K562 (cell line): ENCODE measurements around the gene FIZ1. TPM values are rescaled to one million over a fixed set of nuclear protein-coding genes. Genes with fewer than 3 reads are reported as not detected.

Experiments
- ATAC-seq: fragments of 200-7000 bp; cut with Tn5 transposase; 3 replicates; pipeline ENCODE4 v1.9.1; 2020; ENCODE audit warnings: moderate library complexity
- BruUV-seq: library from RNA; stranded (reverse); fragments of 400-500 nt; replicated peaks from 2 replicates; lab custom pipeline; 2021; lab: Mats Ljungman, UMichigan
- CTCF ChIA-PET: fragments of 300-600 bp; formaldehyde crosslinking; extraction: SDS; loops from one replicate; lab custom pipeline; 2021; ENCODE audit warnings: low intra/inter-chr PET ratio; lab: Yijun Ruan, JAX
- POLR2A ChIA-PET: fragments of 300-600, 350-650 bp; sonication (Branson Sonifier 250); formaldehyde crosslinking; extraction: SDS; loops from one replicate; lab custom pipeline; 2021; ENCODE audit warnings: antibody characterized with exemption, inconsistent platforms; lab: Yijun Ruan, JAX
- DNase-seq, 4 experiments: peaks; one replicate each; pipeline versions ENCODE4 v3.0.0 to v3.0.0-alpha.2; 2011 to 2018; ENCODE audit warnings: low spot score in 3 of 4, mixed read lengths in 3 of 4; ENCODE audit errors: extremely low read depth in 1 of 4
- FAIRE-seq: peaks from 2 replicates; lab custom pipeline; 2011; peaks lifted over from hg19 to GRCh38; lab: Jason Lieb, UNC
- H2AFZ ChIP-seq: 2 replicates; pipeline ENCODE4 v1.6.0; 2011; ENCODE audit warnings: low read depth, low read length, control low read depth, inconsistent platforms
- H3K27ac ChIP-seq: fragments of 200-600 bp; 3 replicates; pipeline ENCODE4 v1.8.0; 2011; ENCODE audit warnings: low read depth, mild to moderate bottlenecking, control low read depth, inconsistent platforms, low read length, moderate library complexity, mixed read lengths; ENCODE audit errors: extremely low read depth
- H3K27me3 ChIP-seq, 2 experiments: fragments of 300-600 bp in 1 of 2; 2 replicates in 1 of 2; 3 replicates in 1 of 2; pipeline versions ENCODE4 v1.6.0 to v1.8.0; 2011; ENCODE audit warnings: inconsistent platforms in 2 of 2, low read length in 2 of 2, mild to moderate bottlenecking in 1 of 2, mixed read lengths in 1 of 2, moderate library complexity in 1 of 2; ENCODE audit not compliant: control insufficient read depth in 2 of 2, insufficient read depth in 2 of 2
- H3K36me3 ChIP-seq: fragments of 300-600 bp; 3 replicates; pipeline ENCODE4 v1.8.0; 2011; ENCODE audit warnings: mild to moderate bottlenecking, low read length, inconsistent platforms; ENCODE audit not compliant: control insufficient read depth, insufficient read depth
- H3K4me1 ChIP-seq, 2 experiments: fragments of 200-600 bp in 1 of 2; replicated peaks in 1 of 2; 2 replicates in 1 of 2; 3 replicates in 1 of 2; pipeline versions ENCODE4 v1.5.1 to v1.8.0; 2011; ENCODE audit warnings: inconsistent platforms in 2 of 2, low read length in 2 of 2, mild to moderate bottlenecking in 1 of 2, mixed read lengths in 1 of 2, moderate library complexity in 1 of 2; ENCODE audit not compliant: control insufficient read depth in 2 of 2, insufficient read depth in 2 of 2
- H3K4me2 ChIP-seq: 2 replicates; pipeline ENCODE4 v1.6.1; 2011; ENCODE audit warnings: low read length, control low read depth, inconsistent platforms, mixed read lengths; ENCODE audit not compliant: insufficient read depth
- H3K4me3 ChIP-seq: fragments of 200-600 bp; sonication (generic), shearing (Covaris generic); 2 replicates; pipeline ENCODE4 v1.5.1; 2016; ENCODE audit warnings: control low read depth, inconsistent platforms
- H3K79me2 ChIP-seq: fragments of 200-600 bp; 3 replicates; pipeline ENCODE4 v1.8.0; 2011; ENCODE audit warnings: low read length, inconsistent platforms; ENCODE audit not compliant: control insufficient read depth, insufficient read depth
- H3K9ac ChIP-seq, 2 experiments: 2 replicates each; pipeline versions ENCODE4 v1.6.0 to v1.6.1; 2011; ENCODE audit warnings: low read depth in 2 of 2, low read length in 2 of 2, control low read depth in 1 of 2, inconsistent platforms in 1 of 2, mild to moderate bottlenecking in 1 of 2, mixed read lengths in 1 of 2; ENCODE audit not compliant: insufficient read depth in 1 of 2
- H3K9me1 ChIP-seq: one replicate; pipeline ENCODE4 v1.6.0; 2011; ENCODE audit warnings: inconsistent platforms, mild to moderate bottlenecking, low read length, moderate library complexity; ENCODE audit not compliant: control insufficient read depth, insufficient read depth
- H3K9me3 ChIP-seq: replicated peaks from 2 replicates; pipeline ENCODE4 v1.5.1; 2011; ENCODE audit warnings: low read depth, low read length, inconsistent platforms; ENCODE audit not compliant: control insufficient read depth, insufficient read depth
- H4K20me1 ChIP-seq: replicated peaks from 2 replicates; pipeline ENCODE4 v1.6.1; 2011; ENCODE audit warnings: low read length, inconsistent platforms, mixed read lengths; ENCODE audit not compliant: control insufficient read depth, insufficient read depth
- SRF ChIP-seq, 2 experiments: fragments of 250-450, 450-650 bp in 1 of 2; sonication (Bioruptor Pico) in 1 of 2; sonication (generic) in 1 of 2; formaldehyde crosslinking; IDR thresholded peaks; 2 replicates each; pipeline versions ENCODE4 v1.5.0 to v1.5.1; 2020 to 2022; ENCODE audit warnings: mild to moderate bottlenecking in 1 of 2, missing genetic modification reagents in 1 of 2
- ZNF175 ChIP-seq: fragments of 200-800 bp; sonication (Bioruptor generic); IDR thresholded peaks from 2 replicates; pipeline ENCODE4 v1.6.1; 2016; ENCODE audit warnings: low read depth, mild to moderate bottlenecking, missing genetic modification characterization, missing compliant biosample characterization
- WGBS: fragments of 100-300 bp; shearing (Covaris generic); methylation state at CpG from one replicate; pipeline ENCODE4 v1.1.6; 2016; ENCODE audit warnings: low coverage, mixed read lengths; ENCODE audit not compliant: insufficient coverage; ENCODE audit errors: missing lambda C conversion rate; 5-methylcytosine and 5-hydroxymethylcytosine counted together
- in situ Hi-C: fragments of 300-500 bp; cut with MboI; formaldehyde crosslinking; loops from 4 replicates; pipeline ENCODE4 v1.15.0; 2018; ENCODE audit warnings: inconsistent platforms, mixed read lengths
- intact Hi-C: fragments of 100-400 bp; cut with micrococcal nuclease; formaldehyde crosslinking; loops from 2 replicates; pipeline ENCODE4 v1.14.2; 2022
- polyA plus RNA-seq, 8 experiments: library from polyadenylated mRNA; depleted of rRNA in 4 of 8; stranded (reverse) in 5 of 8; unstranded in 3 of 8; fragments of >200 nt; fragmentation: Nextera tagmentation in 2 of 8; fragmentation: Illumina TruSeq in 1 of 8; extraction: Ambion mirVana in 2 of 8; extraction: Trizol in 1 of 8; gene quantifications; 2 replicates each; pipeline versions ENCODE4 v1.2.1 to v1.2.3, GENCODE V29; 2011 to 2014; ENCODE audit warnings: inconsistent platforms in 1 of 8, missing spikeins in 1 of 8
- total RNA-seq, 7 experiments: library from RNA; depleted of rRNA in 6 of 7; stranded (reverse); fragments of >200 nt in 6 of 7; fragmentation: Illumina TruSeq in 2 of 7; extraction: Trizol in 2 of 7; gene quantifications; 2 replicates each; pipeline versions ENCODE4 v1.2.1 to v1.2.3, GENCODE V29; 2011 to 2021; ENCODE audit warnings: low replicate concordance in 1 of 7
- TF ChIP-seq, protein P1 (sequence below): fragments of 250-450 bp; sonication (Bioruptor Pico); IDR thresholded peaks from 2 replicates; pipeline ENCODE4 v1.4.0; 2020; ENCODE audit warnings: mild to moderate bottlenecking, moderate library complexity
- TF ChIP-seq, protein P2 (sequence below): sonication (generic); formaldehyde crosslinking; IDR thresholded peaks from 2 replicates; pipeline ENCODE4 v1.8.1; 2023; ENCODE audit warnings: mild to moderate bottlenecking, missing genetic modification reagents

The FIZ1 gene
- total and polyA plus RNA-seq, 9 of the 15 experiments (the other 6 are each of a cell fraction or from before 2014, with no cell fraction given), result 0.79 to 17.5 (median 5.5) TPM

DNA sequence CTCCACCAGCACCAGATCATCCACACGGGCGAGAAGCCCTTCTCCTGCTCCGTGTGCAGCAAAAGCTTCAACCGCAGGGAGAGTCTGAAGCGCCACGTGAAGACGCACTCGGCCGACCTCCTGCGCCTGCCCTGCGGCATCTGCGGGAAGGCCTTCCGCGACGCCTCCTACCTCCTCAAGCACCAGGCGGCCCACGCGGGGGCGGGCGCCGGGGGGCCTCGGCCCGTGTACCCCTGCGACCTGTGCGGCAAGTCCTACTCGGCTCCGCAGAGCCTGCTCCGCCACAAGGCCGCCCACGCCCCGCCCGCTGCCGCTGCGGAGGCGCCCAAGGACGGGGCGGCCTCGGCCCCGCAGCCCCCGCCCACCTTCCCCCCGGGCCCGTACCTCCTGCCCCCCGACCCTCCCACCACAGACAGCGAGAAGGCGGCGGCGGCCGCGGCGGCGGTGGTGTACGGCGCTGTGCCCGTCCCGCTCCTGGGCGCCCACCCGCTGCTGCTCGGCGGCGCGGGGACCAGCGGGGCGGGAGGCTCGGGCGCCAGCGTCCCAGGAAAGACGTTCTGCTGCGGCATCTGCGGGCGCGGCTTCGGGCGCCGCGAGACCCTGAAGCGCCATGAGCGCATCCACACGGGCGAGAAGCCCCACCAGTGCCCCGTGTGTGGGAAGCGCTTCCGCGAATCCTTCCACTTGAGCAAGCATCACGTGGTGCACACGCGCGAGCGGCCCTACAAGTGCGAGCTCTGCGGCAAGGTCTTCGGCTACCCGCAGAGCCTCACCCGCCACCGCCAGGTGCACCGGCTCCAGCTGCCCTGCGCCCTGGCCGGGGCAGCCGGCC, 15.6 kb upstream of the FIZ1 start:
- H3K27ac ChIP-seq, result no peak overlapping the region
- in situ Hi-C loops, result no loop called here
- peaks cover 27% of the 10 kb centered on the region; the same call in 2 of the 3 replicates for H3K36me3 ChIP-seq
- H3K4me2 ChIP-seq, result no peak overlapping the region
- H3K4me1 ChIP-seq, result peaks cover 0 to 5% of the 10 kb centered on the region in 2 experiments; a peak in 2 of 5 replicates
- POLR2A ChIA-PET, result interaction anchor here (1.7 kb wide), 1 partner anchor 10 kb away, joined by 6 read pairs; no protein-coding TSS in a partner anchor
- CTCF ChIA-PET, result no interaction called here
- TF ChIP-seq SRF (CRISPR knock-in tag; IDR thresholded peaks at IDR 0.05) (no peak), ZNF175 (CRISPR knock-in tag) (no peak)
- TF ChIP-seq, protein P1, sequence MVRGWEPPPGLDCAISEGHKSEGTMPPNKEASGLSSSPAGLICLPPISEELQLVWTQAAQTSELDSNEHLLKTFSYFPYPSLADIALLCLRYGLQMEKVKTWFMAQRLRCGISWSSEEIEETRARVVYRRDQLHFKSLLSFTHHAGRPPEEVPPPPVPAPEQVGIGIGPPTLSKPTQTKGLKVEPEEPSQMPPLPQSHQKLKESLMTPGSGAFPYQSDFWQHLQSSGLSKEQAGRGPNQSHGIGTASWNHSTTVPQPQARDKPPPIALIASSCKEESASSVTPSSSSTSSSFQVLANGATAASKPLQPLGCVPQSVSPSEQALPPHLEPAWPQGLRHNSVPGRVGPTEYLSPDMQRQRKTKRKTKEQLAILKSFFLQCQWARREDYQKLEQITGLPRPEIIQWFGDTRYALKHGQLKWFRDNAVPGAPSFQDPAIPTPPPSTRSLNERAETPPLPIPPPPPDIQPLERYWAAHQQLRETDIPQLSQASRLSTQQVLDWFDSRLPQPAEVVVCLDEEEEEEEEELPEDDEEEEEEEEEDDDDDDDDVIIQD, result no peak
- TF ChIP-seq, protein P2, sequence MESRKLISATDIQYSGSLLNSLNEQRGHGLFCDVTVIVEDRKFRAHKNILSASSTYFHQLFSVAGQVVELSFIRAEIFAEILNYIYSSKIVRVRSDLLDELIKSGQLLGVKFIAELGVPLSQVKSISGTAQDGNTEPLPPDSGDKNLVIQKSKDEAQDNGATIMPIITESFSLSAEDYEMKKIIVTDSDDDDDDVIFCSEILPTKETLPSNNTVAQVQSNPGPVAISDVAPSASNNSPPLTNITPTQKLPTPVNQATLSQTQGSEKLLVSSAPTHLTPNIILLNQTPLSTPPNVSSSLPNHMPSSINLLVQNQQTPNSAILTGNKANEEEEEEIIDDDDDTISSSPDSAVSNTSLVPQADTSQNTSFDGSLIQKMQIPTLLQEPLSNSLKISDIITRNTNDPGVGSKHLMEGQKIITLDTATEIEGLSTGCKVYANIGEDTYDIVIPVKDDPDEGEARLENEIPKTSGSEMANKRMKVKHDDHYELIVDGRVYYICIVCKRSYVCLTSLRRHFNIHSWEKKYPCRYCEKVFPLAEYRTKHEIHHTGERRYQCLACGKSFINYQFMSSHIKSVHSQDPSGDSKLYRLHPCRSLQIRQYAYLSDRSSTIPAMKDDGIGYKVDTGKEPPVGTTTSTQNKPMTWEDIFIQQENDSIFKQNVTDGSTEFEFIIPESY, result peak; percentile 27; the same call in 1 of the 2 replicates
- no peak for DNase-seq
- no peak overlapping the region for H3K4me3 ChIP-seq
- H3K9ac ChIP-seq, result no peak overlapping the region
- no peaks in the 10 kb centered on the region for H3K27me3 ChIP-seq
- H3K79me2 ChIP-seq, result peaks cover 6% of the 10 kb centered on the region; the same call in 1 of the 3 replicates
- no peak for ATAC-seq
- 95% methylated on average over 19 of the region's 98 CpGs for WGBS
- no peaks in the 10 kb centered on the region for H3K9me3 ChIP-seq
- FAIRE-seq, result no peak
- BruUV-seq, result no TSS peak
- no peaks in the 10 kb centered on the region for H3K9me1 ChIP-seq
- no peaks in the 10 kb centered on the region for H4K20me1 ChIP-seq
- intact Hi-C loops, result no loop called here
- H2AFZ ChIP-seq, result no peak overlapping the region
